GM18511 (cell line): ENCODE measurements around the gene LRP2.

ENCODE experiments used
- ATAC-seq: cut with Tn5 transposase; IDR thresholded peaks from one replicate; pipeline ENCODE4 v1.9.1; 2021; ENCODE audit warnings: mild to moderate bottlenecking, moderate library complexity; ENCODE audit not compliant: unreplicated experiment

Gene LRP2

DNA sequence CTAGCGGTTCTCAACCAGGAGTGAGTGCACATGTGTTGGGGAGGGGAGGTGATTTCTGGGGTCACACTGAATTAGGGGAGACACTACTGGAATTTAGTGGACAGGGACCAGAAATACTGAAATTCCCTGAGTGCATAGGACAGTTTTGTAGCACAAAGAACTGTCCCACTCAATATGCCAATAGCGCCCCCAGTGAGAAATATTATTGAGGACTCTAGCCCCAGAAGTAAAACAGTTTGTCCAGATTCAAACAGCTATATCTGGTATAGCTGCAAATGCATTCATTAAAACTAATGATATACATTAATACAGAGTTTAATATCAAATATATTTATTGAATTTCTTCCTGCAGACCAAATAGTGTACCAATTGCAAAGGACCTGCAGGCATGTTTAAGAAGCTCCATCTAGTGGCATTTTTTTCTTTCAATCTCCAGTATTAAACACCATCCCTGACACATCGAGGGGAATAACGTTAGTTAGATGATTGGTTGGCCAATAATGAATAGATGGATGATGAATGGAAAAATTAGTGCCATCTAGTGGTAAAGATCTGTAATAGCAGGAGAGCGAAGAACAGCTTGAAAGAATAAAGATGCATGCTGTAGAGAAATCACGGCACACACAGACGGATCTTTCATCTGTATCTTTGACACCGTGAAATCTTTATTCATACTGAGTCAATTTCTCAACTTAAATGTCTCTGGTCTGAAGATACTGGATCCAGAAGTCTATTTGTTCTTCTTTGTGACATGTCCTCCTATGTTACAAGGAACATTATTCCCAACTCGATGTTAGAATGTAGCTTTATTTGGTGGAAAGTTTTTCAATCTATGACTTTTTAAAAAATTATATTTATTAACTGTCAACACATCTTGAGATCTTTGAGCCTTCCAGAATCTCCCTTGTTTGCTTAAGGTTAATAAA is 230.5 kb downstream of the LRP2 start:
- peak; percentile 92 for ATAC-seq

GRCh38 chr2:169129703-169130243 is 232.6 kb downstream of the LRP2 start:
- ATAC-seq = no peak

- no peak for ATAC-seq
Measured at GRCh38 chr2:169119851-169120250, 242.5 kb downstream of the LRP2 start.

- ATAC-seq = no peak
Measured at GRCh38 chr2:169119123-169119760, 243.1 kb downstream of the LRP2 start.

DNA sequence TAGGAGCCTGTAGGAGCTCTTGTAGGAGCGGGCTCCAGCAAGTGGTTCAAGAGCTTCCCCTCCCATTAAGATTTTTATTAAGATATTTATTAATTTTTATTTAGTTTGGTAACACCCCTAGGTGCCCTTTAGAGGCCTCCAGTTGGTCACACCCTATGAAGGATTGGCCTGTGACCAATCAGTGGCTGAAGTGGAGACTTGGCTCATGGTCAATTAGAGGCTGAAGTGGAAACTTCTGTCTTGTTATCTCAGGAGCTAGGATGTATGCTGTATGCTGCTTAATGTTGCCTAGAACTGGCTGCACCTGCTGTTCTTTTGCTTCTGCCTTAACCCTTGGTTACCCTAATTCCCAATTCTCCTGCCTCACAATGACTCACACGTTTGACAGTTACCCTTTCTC is 244.3 kb downstream of the LRP2 start:
- ATAC-seq = no peak

- no peak for ATAC-seq
Measured at GRCh38 chr2:169116993-169117392, 245.3 kb downstream of the LRP2 start.

DNA sequence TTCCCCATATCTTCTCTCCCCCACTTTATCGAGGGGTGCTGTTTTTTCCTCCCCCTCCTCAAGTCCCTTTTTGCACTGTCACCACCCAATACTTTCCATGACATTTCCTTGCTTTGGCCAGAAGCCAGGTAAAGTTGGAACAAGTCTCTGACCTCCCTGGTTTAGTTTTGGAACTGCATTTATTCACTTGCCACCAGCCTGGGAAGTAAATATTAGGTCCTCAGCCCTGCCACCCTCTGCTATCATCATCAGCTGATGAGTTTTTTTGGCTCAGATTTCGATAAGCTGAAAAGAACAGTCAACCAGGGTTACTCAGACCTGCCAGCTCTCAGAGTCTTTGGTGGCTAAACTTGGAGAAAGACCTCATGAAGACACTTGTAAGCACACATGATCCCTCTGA is 246.0 kb downstream of the LRP2 start:
- no peak for ATAC-seq

DNA sequence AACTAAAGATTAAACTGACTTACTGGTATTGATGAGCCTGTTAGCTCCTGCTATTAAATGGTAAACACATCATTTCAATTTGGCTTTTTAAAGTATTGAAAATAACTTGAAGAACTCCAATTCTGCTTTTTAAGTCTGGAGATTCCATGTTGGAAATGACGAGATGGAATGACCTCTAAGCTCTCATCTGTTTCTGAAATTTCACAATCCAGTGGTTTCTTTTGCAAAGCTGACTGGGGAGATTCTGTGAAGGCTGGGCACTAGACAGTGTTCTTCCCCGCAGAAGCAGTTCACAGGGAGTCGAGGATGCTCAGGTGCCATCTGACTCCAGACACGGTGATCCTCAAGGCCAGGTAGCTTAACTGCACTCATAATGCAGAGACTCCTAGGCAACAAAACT is 248.3 kb downstream of the LRP2 start:
- no peak for ATAC-seq

GRCh38 chr2:169112841-169113240 is 249.5 kb downstream of the LRP2 start:
- ATAC-seq = no peak

DNA sequence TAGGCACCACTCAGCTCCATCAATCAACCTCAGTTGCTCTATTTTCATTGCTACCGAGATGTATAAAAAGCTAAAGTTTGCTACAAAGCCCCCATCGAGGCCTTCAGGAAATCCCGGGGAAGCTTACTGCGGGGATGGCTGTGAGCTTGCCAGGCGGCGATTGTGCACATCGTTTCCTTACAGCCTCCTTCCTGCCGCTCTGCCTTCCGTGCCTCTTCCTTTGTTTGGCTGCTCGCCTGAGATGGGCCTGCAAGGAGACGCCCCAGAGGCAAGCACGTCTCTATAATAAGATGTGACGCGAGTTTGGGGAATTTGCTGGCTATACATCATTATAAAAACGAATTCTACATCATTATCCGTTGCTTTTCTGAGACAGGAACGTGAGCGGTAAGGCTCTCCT is 251.4 kb downstream of the LRP2 start:
- ATAC-seq = no peak

GRCh38 chr2:169110419-169110818 is 251.9 kb downstream of the LRP2 start:
- no peak for ATAC-seq

- ATAC-seq = peak; percentile 55
Measured at GRCh38 chr2:169109502-169110409, 252.6 kb downstream of the LRP2 start.

- no peak for ATAC-seq
Measured at GRCh38 chr2:169108099-169108884, 254.0 kb downstream of the LRP2 start.

GRCh38 chr2:169107645-169108044 is 254.7 kb downstream of the LRP2 start:
- ATAC-seq = peak; percentile 92

GRCh38 chr2:169106563-169107545 is 255.5 kb downstream of the LRP2 start:
- ATAC-seq = no peak

- ATAC-seq = no peak
Measured at GRCh38 chr2:169106134-169106533, 256.2 kb downstream of the LRP2 start.

GRCh38 chr2:169105476-169105875 is 256.9 kb downstream of the LRP2 start:
- ATAC-seq = no peak

DNA sequence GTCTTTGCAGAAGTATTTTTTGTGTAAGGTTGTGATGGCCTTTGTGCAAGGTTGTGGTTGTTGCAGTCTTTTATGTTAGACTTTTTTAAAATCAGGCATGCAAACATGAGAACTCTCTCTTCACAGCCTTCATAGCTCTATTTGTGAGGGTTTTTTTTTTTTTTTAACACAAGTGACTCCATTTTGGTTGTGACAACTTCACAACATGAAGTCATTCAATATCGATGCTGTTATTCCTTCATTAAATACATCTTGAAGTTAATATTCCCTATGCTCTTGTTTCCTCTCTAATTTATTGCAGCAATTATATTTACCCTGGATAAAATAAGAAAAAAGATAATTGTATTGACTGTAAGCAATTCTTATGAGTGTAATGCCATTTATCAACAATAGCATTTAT is 257.5 kb downstream of the LRP2 start:
- no peak for ATAC-seq

GRCh38 chr2:169095621-169096105 is 266.7 kb downstream of the LRP2 start:
- ATAC-seq = peak; percentile 50
